Activated B cell treated with CpG ODN at 0.5 μM for 24 hours (primary cell): ENCODE data around the gene CBFA2T3. TPM values are rescaled to one million over a fixed set of nuclear protein-coding genes. Genes with fewer than 3 reads are reported as not detected.
A peak's percentile ranks its signal among the peaks of the same experiment; 100 is the strongest.

Experiments used
- ATAC-seq: fragments of 200-7000 bp; cut with Tn5 transposase; one replicate; pipeline ENCODE4 v1.10.0; 2021; ENCODE audit warnings: low read depth, mild to moderate bottlenecking, moderate library complexity
- CTCF ChIA-PET: fragments of 350-600 bp; sonication (Branson Sonifier 250); formaldehyde crosslinking; loops from one replicate; lab custom pipeline; 2021; ENCODE audit warnings: antibody characterized with exemption; lab: Charles Lee
- POLR2A ChIA-PET: fragments of 350-600 bp; sonication (Branson Sonifier 250); formaldehyde crosslinking; loops from one replicate; lab custom pipeline; 2021; ENCODE audit warnings: antibody characterized with exemption; lab: Charles Lee
- DNase-seq: peaks from one replicate; pipeline ENCODE4 v3.0.0; 2022
- H3K27ac Mint-ChIP-seq: one replicate; pipeline ENCODE4 v1.8.0; 2020; ENCODE audit warnings: mixed read lengths
- H3K27me3 Mint-ChIP-seq: one replicate; pipeline ENCODE4 v1.8.0; 2021; ENCODE audit warnings: mixed read lengths
- H3K36me3 Mint-ChIP-seq: one replicate; pipeline ENCODE4 v1.8.0; 2021; ENCODE audit warnings: low read depth, mixed read lengths
- H3K4me1 Mint-ChIP-seq: one replicate; pipeline ENCODE4 v1.8.0; 2021; ENCODE audit warnings: mixed read lengths
- H3K4me3 Mint-ChIP-seq: one replicate; pipeline ENCODE4 v1.8.0; 2020; ENCODE audit warnings: mild to moderate bottlenecking, mixed read lengths
- H3K9me3 Mint-ChIP-seq: one replicate; pipeline ENCODE4 v1.8.0; 2020; ENCODE audit warnings: mixed read lengths
- intact Hi-C: fragments of 100-400 bp; cut with micrococcal nuclease; formaldehyde crosslinking; loops from one replicate; pipeline ENCODE4 v1.15.1; 2024
- total RNA-seq: library from RNA; stranded (reverse); gene quantifications from 2 replicates; pipeline ENCODE4 v1.2.3, GENCODE V29; 2022
- TF ChIP-seq, protein P1 (sequence below): fragments of 200-600 bp; IDR thresholded peaks from one replicate; pipeline ENCODE4 v1.8.0; 2022; ENCODE audit warnings: antibody characterized with exemption, mild to moderate bottlenecking

The CBFA2T3 gene
- total RNA-seq, 1 donor from 2014 or later: 63.3 TPM

DNA sequence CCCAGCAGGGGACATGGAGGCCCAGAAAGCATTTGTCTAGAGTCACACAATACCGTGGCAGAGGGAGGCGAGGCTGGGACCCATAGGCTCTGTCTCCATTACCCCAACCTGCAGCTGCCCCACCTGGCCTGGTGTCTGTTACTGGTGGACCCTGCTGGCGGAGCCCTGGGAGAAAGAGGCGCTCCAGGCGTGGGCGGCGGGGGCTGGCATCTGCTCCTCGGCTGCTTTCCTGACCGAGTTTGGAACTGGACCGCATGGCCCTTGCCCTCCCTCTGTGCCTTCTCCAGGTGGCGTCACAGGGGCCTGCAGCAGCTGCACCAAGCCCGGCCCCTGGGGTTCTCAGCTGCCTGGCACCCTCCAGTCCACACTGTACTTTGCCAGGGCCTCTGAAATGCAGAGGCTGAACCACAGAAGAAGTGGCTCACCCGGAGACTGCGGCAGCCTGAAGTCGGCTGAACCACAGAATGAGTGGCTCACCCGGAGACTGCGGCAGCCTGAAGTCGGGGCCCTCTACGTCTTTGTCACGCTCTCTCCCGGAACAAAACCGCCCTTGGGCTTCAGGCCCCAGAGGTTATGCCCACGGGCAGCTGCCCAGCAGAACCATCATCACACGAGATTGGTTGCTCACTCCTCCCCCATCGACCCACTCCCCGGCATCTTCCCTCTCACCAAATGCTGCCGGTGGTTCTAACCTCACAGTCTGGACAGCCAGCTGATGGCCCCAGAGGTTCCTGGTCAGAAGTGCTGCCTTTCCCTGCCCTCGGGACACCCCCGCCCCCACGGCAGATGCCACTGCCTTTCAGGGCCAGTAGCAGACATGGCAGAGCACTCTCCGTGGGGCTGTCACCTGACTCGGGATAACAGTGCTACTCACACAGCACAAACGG lies 20.2 kb downstream of the CBFA2T3 start:
- Mint-ChIP-seq H3K27me3 (no peaks in the 10 kb centered on the region), H3K9me3 (no peaks in the 10 kb centered on the region), H3K4me1 (peaks cover 32% of the 10 kb centered on the region), H3K27ac (peak overlapping the region; percentile 70), H3K4me3 (no peak overlapping the region), H3K36me3 (peaks cover 32% of the 10 kb centered on the region)
- no peak for DNase-seq
- intact Hi-C loops: no loop called here
- ChIA-PET CTCF (no interaction called here), POLR2A (interaction anchor here (2.1 kb wide), 1 partner anchor 10 kb away, joined by 10 read pairs; no protein-coding TSS in a partner anchor)
- ATAC-seq: no peak
- TF ChIP-seq, protein P1, sequence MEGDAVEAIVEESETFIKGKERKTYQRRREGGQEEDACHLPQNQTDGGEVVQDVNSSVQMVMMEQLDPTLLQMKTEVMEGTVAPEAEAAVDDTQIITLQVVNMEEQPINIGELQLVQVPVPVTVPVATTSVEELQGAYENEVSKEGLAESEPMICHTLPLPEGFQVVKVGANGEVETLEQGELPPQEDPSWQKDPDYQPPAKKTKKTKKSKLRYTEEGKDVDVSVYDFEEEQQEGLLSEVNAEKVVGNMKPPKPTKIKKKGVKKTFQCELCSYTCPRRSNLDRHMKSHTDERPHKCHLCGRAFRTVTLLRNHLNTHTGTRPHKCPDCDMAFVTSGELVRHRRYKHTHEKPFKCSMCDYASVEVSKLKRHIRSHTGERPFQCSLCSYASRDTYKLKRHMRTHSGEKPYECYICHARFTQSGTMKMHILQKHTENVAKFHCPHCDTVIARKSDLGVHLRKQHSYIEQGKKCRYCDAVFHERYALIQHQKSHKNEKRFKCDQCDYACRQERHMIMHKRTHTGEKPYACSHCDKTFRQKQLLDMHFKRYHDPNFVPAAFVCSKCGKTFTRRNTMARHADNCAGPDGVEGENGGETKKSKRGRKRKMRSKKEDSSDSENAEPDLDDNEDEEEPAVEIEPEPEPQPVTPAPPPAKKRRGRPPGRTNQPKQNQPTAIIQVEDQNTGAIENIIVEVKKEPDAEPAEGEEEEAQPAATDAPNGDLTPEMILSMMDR: no peak

DNA sequence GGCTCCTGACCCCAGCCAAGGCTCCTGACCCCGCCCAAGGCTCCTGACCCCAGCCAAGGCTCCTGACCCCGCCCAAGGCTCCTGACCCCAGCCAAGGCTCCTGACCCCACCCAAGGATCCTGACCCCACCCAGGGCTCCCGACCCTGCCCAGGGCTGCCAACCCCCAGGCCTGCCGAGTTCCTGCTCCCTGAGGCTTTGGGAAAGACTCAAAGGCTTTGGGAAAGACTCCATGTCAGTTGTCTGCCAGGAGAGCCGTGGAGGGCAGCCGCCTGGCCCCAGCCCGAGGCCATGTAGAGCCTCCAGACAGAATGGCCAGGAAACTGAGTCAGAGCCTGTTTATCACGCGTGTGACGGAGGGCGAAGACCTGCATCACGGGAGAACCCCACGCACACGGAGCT lies 21.1 kb downstream of the CBFA2T3 start:
- ChIA-PET POLR2A (no interaction called here), CTCF (no interaction called here)
- DNase-seq (no peak), ATAC-seq (no peak)
- Mint-ChIP-seq H3K36me3 (peaks cover 36% of the 10 kb centered on the region), H3K27me3 (no peaks in the 10 kb centered on the region), H3K9me3 (no peaks in the 10 kb centered on the region), H3K27ac (no peak overlapping the region), H3K4me3 (no peak overlapping the region), H3K4me1 (peaks cover 32% of the 10 kb centered on the region)
- TF ChIP-seq, protein P1: no peak
- intact Hi-C loops: no loop called here

DNA sequence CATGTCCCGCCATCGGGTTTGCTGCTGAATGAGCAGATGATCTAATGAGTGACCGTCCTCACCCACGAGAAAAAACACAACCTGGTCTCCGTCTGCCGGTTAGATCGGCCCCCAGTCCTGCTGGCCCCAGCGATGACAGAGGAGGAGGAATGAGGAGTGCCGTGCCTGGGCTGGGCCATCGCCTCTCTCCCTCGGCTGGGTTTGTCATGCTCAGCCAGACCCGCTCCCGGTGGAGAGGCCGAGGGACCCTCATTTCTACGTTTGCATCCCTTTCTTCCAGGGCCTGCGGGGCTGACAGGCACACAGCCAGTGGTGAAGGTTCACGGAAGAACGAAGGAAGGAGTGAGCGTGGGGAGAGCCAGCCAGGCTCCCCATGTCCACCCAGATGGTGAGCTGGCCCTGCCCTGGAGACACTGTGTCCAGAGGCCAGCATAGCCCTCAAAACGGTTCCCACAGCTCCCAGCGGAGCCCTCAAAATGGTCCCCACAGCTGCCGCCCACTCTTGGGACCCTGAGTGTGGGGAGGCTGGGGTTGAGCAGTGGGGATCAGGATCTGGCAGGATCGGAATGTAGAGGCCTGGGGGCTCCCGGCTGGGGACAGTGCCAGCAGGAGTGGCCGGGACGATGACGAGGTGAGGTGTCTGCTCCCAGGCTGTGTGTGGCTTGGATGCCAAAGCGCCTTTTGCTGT lies 23.9 kb downstream of the CBFA2T3 start:
- no peak for DNase-seq
- ChIA-PET CTCF (no interaction called here), POLR2A (no interaction called here)
- intact Hi-C loops: no loop called here
- TF ChIP-seq, protein P1: no peak
- no peaks in the 10 kb centered on the region for H3K9me3 Mint-ChIP-seq
- H3K4me1 Mint-ChIP-seq: peaks cover 16% of the 10 kb centered on the region
- H3K4me3 Mint-ChIP-seq: no peak overlapping the region
- no peaks in the 10 kb centered on the region for H3K27me3 Mint-ChIP-seq
- no peak for ATAC-seq
- no peak overlapping the region for H3K27ac Mint-ChIP-seq
- peaks cover 26% of the 10 kb centered on the region for H3K36me3 Mint-ChIP-seq

DNA sequence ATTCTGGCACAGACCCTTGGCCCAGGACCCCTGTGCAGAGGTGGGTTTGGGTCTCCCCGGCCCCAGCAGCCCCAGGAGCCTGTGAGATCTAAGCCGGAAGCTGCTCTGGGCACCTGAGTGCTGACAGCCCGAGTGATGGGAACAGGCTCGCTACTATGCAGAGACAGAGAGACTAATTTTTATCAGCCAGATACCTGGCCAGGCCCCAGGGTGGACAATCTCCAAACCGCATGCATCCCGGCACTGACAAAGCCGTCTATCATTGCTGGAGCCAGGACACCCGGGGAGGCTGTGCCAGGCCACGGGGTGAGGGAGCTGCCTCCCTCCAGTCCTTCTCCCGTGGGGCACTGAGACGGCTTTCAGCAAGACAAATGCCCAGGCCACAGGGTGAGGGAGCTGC lies 25.0 kb downstream of the CBFA2T3 start:
- Mint-ChIP-seq H3K27me3 (no peaks in the 10 kb centered on the region), H3K36me3 (peaks cover 21% of the 10 kb centered on the region), H3K4me3 (no peak overlapping the region), H3K27ac (no peak overlapping the region), H3K4me1 (peaks cover 5% of the 10 kb centered on the region), H3K9me3 (no peaks in the 10 kb centered on the region)
- POLR2A ChIA-PET: interaction anchor here (1.2 kb wide), 1 partner anchor 10 kb away, joined by 3 read pairs; no protein-coding TSS in a partner anchor
- DNase-seq: no peak
- CTCF ChIA-PET: no interaction called here
- TF ChIP-seq, protein P1: no peak
- no peak for ATAC-seq
- intact Hi-C loops: no loop called here

DNA sequence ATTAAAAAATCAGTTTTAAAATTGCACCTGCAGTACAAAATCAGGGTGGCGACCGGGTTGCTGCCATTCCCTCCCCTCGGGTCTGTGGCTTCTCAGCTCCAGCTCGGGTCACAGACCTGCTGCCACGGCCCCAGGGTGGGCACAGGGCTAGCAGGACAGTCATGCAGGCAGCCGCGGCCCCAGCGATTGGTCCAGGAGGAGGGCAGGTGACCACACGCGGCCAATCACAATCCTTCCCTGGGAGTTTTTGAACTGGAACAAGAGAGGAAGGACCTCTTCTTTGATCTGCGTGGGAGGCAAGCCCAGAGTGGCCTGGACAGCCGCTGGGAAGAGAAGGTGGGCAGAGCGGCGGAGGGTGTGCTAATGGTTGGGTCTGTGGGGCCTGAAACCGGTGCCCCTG lies 25.5 kb downstream of the CBFA2T3 start:
- TF ChIP-seq, protein P1: no peak
- ChIA-PET CTCF (no interaction called here), POLR2A (interaction anchor here (1.2 kb wide), 1 partner anchor 9 kb away, joined by 3 read pairs; no protein-coding TSS in a partner anchor)
- ATAC-seq: no peak
- Mint-ChIP-seq H3K4me1 (peaks cover 2% of the 10 kb centered on the region), H3K27ac (no peak overlapping the region), H3K9me3 (no peaks in the 10 kb centered on the region), H3K4me3 (no peak overlapping the region), H3K27me3 (no peaks in the 10 kb centered on the region), H3K36me3 (peaks cover 21% of the 10 kb centered on the region)
- DNase-seq: no peak
- intact Hi-C loops: no loop called here
